ENCODE measurements around the gene FILIP1L.

The FILIP1L gene

GRCh38 chr3:99852851-99853250, 261.4 kb downstream of the FILIP1L start:
- H3K4me3 ChIP-seq (ENCODE audit: low read length): no peak overlapping the region

GRCh38 chr3:99851955-99852354, 262.3 kb downstream of the FILIP1L start:
- no peak for DNase-seq (ENCODE audit: low read depth)
- no peak overlapping the region for H3K4me3 ChIP-seq (ENCODE audit: low read length)
- no peak for TF ChIP-seq CTCF (conservative IDR thresholded peaks at IDR 0.05; ENCODE audit: low read depth, low read length)

More at GRCh38 chr3:99852851-99853250, 261.4 kb downstream of the FILIP1L start:
- no peak for TF ChIP-seq CTCF (conservative IDR thresholded peaks at IDR 0.05; ENCODE audit: low read depth, low read length)
- no peak for DNase-seq (ENCODE audit: low read depth)

- TF ChIP-seq CTCF (conservative IDR thresholded peaks at IDR 0.05; ENCODE audit: low read depth, low read length): no peak
- no peak overlapping the region for H3K4me3 ChIP-seq (ENCODE audit: low read length)
- no peak for DNase-seq (ENCODE audit: low read depth)
Measured at GRCh38 chr3:99850608-99851007, 263.7 kb downstream of the FILIP1L start.

- no peak for TF ChIP-seq CTCF (conservative IDR thresholded peaks at IDR 0.05; ENCODE audit: low read depth, low read length)
- DNase-seq (ENCODE audit: low read depth): no peak
- H3K4me3 ChIP-seq (ENCODE audit: low read length): no peak overlapping the region
Measured at GRCh38 chr3:99848433-99848832, 265.9 kb downstream of the FILIP1L start.

- DNase-seq (ENCODE audit: low read depth): no peak
- no peak overlapping the region for H3K4me3 ChIP-seq (ENCODE audit: low read length)
- TF ChIP-seq CTCF (conservative IDR thresholded peaks at IDR 0.05; ENCODE audit: low read depth, low read length): no peak
Measured at GRCh38 chr3:99846477-99847160, 267.7 kb downstream of the FILIP1L start.

GRCh38 chr3:99845999-99846398, 268.3 kb downstream of the FILIP1L start:
- no peak for TF ChIP-seq CTCF (conservative IDR thresholded peaks at IDR 0.05; ENCODE audit: low read depth, low read length)
- no peak for DNase-seq (ENCODE audit: low read depth)
- no peak overlapping the region for H3K4me3 ChIP-seq (ENCODE audit: low read length)

- no peak for DNase-seq (ENCODE audit: low read depth)
- H3K4me3 ChIP-seq (ENCODE audit: low read length): no peak overlapping the region
- no peak for TF ChIP-seq CTCF (conservative IDR thresholded peaks at IDR 0.05; ENCODE audit: low read depth, low read length)
Measured at GRCh38 chr3:99845331-99845730, 269.0 kb downstream of the FILIP1L start.

All from retinal pigment epithelial cell (primary cell).